GM12801 (cell line): ENCODE data around the gene ITPRID2.

Experiments used
- TF ChIP-seq, protein P1 (sequence below): IDR thresholded peaks from one replicate; pipeline ENCODE4 v1.5.1; 2011; ENCODE audit warnings: control low read depth; ENCODE audit not compliant: insufficient read length; ENCODE audit errors: extremely low read depth

Gene ITPRID2

DNA sequence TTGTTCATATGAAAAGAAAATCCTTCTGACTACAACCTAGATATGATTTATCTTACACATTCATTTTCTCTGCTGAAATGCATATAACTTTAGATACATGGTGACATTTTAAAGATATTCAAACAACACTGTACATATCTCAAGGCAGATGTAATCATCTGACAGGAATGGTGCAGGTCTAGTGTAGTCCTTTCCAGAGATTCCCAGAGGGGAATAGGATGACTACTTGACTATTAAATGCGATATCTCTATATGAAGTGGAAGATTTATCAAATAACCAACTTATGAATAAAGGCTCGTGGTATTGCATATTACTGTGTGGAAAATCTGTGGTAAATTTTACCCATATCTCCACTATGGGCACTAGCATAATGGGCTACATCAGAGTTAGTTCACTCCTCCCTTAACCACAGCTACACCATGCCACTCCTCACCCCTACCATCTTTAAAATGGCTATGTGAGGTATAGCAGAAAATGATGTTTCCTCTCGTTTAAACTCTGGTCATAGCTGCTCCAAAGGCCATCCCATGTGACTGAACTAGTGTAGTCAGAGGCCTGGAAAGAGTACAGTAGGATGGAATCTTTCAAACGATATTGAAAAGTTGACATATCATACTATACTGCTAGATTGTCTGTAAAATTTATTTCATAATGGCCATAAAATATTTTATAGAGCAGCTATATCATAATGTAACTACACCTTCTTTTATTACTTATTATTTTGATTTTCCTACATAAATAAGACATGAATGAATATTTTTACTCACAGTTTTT is 9.1 kb upstream of the ITPRID2 start:
- TF ChIP-seq, protein P1, sequence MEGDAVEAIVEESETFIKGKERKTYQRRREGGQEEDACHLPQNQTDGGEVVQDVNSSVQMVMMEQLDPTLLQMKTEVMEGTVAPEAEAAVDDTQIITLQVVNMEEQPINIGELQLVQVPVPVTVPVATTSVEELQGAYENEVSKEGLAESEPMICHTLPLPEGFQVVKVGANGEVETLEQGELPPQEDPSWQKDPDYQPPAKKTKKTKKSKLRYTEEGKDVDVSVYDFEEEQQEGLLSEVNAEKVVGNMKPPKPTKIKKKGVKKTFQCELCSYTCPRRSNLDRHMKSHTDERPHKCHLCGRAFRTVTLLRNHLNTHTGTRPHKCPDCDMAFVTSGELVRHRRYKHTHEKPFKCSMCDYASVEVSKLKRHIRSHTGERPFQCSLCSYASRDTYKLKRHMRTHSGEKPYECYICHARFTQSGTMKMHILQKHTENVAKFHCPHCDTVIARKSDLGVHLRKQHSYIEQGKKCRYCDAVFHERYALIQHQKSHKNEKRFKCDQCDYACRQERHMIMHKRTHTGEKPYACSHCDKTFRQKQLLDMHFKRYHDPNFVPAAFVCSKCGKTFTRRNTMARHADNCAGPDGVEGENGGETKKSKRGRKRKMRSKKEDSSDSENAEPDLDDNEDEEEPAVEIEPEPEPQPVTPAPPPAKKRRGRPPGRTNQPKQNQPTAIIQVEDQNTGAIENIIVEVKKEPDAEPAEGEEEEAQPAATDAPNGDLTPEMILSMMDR = no peak

DNA sequence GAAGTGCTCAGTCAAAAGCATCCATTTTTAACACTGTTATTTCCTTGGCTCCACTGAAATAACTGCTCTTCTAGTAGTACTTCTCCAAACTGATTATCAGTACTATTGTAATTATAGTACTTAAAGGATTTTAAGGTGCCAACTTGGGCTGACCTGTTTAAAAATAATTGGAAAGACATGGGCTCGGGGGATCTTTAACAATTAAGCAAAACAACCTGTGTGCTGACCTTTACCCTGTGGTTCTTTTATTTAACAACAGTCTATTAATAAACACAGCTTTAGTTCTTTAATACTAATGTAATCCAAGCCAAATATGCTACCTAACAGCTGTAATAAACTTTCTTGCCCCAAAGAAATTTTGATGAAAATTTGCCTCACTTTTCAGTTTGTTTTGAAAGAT is 6.9 kb upstream of the ITPRID2 start:
- TF ChIP-seq, protein P1 = no peak

GRCh38 chr2:181885096-181885495 is 6.4 kb upstream of the ITPRID2 start:
- TF ChIP-seq, protein P1 = no peak

DNA sequence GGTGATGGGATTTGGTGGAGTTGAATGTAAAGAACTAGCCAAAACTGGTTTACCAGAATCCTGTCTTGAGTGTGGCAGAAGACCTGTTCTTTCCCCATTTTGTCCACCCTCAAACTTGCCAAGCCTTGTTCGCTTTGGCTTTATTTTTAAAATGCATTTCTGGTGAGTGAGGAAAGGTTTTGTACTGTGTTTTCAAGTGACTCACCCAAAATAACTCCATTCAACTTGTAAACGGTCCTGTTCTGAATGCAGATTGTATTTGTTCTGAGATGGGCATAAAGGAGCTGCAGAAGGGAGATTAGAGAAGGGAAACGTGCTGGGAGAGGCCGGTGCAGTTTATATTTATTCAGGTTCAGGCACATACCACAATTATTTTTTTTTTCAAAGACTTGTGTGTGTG is 5.3 kb upstream of the ITPRID2 start:
- TF ChIP-seq, protein P1 = no peak

DNA sequence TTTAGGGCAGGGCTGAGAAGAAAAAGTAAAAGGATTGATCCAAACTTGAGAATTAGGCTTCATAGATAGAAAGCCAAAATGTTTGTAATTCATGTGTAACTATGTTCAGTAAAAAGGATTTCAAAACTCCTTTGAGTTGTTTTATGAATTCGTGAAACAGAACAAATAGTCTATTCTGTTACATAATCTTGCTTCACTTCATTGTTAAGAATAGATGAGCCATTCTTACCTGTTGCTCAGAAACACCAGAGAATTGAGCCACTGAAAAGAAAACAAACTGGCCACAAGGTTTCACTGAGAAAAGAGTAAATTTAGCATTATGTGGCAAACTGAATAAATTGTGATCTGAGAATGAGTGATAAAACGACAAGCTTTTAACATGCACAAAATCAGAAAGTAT is 4.5 kb upstream of the ITPRID2 start:
- TF ChIP-seq, protein P1 = no peak

DNA sequence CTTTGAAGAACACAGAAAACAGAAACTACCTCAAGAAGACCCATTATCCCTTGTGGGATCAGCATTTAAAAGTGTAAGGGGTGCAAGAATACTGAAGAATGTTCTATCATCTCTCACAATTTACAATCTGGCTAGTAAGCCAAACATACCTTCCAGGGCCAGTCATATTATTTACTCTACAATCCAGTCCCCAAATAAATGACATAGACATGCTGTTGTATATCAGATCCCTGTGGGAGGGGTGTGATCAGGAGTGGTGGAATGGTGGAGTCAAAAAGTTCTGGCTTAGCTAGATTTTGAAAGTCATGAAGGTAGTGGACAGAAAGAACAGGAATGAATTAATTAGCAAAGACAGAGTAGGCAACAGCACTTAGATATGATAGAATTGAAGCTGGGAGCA is 1.8 kb upstream of the ITPRID2 start:
- TF ChIP-seq, protein P1 = no peak

GRCh38 chr2:181890271-181890670 is 1.3 kb upstream of the ITPRID2 start:
- TF ChIP-seq, protein P1 = no peak
